IMR-90 (cell line): Measurements from ENCODE around the gene SNAPC4.

Source experiments
- BHLHE40 ChIP-seq: fragments of 150-350 bp; IDR thresholded peaks from 2 replicates; pipeline ENCODE4 v1.6.1; 2016; ENCODE audit warnings: mild to moderate bottlenecking, low read depth, low read length
- RAD21 ChIP-seq: IDR thresholded peaks from 2 replicates; pipeline ENCODE4 v1.6.1; 2012; ENCODE audit warnings: low read length, improper control_type of control experiment
- RCOR1 ChIP-seq: IDR thresholded peaks from 2 replicates; pipeline ENCODE4 v1.6.1; 2012; ENCODE audit warnings: mild to moderate bottlenecking, low read length, improper control_type of control experiment; ENCODE audit not compliant: insufficient replicate concordance
- TF ChIP-seq, protein P1 (sequence below): fragments of 150-350 bp; IDR thresholded peaks from 2 replicates; pipeline ENCODE4 v1.6.1; 2017; ENCODE audit warnings: mild to moderate bottlenecking, antibody characterized with exemption, low read length, low read depth

DNA sequence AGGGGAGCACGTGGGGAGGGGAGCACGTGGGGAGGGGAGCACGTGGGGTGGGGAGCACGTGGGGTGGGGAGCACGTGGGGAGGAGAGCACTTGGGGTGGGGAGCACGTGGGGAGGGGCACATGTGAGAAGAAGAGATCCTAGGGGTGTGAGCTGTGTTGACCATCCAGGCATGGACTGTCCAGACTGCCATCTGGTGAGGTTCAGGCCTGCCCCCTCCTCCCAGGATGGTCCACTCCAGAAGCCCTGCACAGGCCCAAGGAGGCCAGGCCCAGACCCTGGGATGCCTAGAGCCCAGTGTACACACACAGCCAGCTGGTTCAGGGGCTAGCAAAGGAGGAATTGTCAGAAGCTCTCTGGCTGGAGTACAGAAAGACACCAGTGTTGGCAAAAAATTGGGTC, 2.3 kb downstream of the SNAPC4 start:
- no peak for TF ChIP-seq RCOR1
- TF ChIP-seq BHLHE40 = no peak
- no peak for TF ChIP-seq RAD21
- TF ChIP-seq, protein P1, sequence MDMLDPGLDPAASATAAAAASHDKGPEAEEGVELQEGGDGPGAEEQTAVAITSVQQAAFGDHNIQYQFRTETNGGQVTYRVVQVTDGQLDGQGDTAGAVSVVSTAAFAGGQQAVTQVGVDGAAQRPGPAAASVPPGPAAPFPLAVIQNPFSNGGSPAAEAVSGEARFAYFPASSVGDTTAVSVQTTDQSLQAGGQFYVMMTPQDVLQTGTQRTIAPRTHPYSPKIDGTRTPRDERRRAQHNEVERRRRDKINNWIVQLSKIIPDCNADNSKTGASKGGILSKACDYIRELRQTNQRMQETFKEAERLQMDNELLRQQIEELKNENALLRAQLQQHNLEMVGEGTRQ = no peak
